ENCODE measurements around the gene BUD23.
A peak's percentile ranks its signal among the peaks of the same experiment; 100 is the strongest.

The BUD23 gene

GRCh38 chr7:73742753-73743641 is 59.6 kb downstream of the BUD23 start:
- peak; percentile 67 for DNase-seq (ENCODE audit: low spot score)

DNA sequence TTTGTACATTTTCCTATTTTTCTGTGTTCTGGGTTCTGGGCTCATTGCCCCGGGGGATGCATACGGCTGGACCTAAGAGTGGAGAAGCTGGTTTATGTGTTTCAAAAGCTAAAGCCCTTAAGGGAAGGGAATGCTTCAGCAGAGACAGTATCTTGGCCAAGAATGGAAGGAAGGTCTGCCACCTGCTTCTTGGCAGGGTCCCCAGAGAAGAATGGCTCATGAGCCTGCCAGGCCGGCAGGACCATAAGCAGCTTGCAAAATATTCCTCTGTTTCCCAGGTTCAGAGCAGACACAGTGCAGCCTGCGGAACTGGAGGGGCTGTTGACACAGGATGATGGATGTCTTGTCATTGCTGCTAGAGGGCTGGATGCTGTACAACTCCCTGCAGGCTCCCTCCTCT is 63.0 kb downstream of the BUD23 start:
- DNase-seq (ENCODE audit: low spot score), result no peak
